Measurements from ENCODE around the gene ICA1. TPM values are rescaled to one million over a fixed set of nuclear protein-coding genes. Genes with fewer than 3 reads are reported as not detected.

ICA1 gene
- polyA plus RNA-seq, 4 donors = 32.1 to 65.5 (median 45.7) TPM

GRCh38 chr7:8228766-8229674 lies 32.9 kb downstream of the ICA1 start:
- peaks cover 0 to 9% (median 2%) of the 10 kb centered on the region in 3 donors for H3K36me3 ChIP-seq (ENCODE audit: control insufficient read depth in 3 of 3, insufficient read depth in 2 of 3, low read depth in 1 of 3, low read length in 3 of 3)
- 90 to 96% (median 93%) methylated on average over 6 of the region's 6 CpGs for WGBS, 3 donors
- FAIRE-seq = no peak

GRCh38 chr7:8228068-8228467 lies 33.9 kb downstream of the ICA1 start:
- Histone ChIP-seq H3K4me3 (ENCODE audit: low read depth in 1 of 3, low read length in 3 of 3) (no peak overlapping the region), H3K9me3 (ENCODE audit: control insufficient read depth in 2 of 2, insufficient read depth in 1 of 2, low read depth in 1 of 2, low read length in 1 of 2) (no peaks in the 10 kb centered on the region), H3K27ac (ENCODE audit: low read depth in 1 of 3, low read length in 2 of 3) (no peak overlapping the region), H3K36me3 (ENCODE audit: control insufficient read depth in 3 of 3, insufficient read depth in 2 of 3, low read depth in 1 of 3, low read length in 3 of 3) (peaks cover 0 to 6% (median 2%) of the 10 kb centered on the region in 3 donors), H3K4me1 (ENCODE audit: control insufficient read depth in 3 of 3, insufficient read depth in 2 of 3, low read depth in 1 of 3, low read length in 2 of 3) (peaks cover 0 to 4% (median 0%) of the 10 kb centered on the region in 3 donors), H3K27me3 (ENCODE audit: control insufficient read depth in 3 of 3, insufficient read depth in 3 of 3, low read length in 3 of 3) (no peaks in the 10 kb centered on the region)
- no peak for FAIRE-seq
- no peak for DNase-seq

More at GRCh38 chr7:8228766-8229674, 32.9 kb downstream of the ICA1 start:
- Histone ChIP-seq H3K4me1 (ENCODE audit: control insufficient read depth in 3 of 3, insufficient read depth in 2 of 3, low read depth in 1 of 3, low read length in 2 of 3) (peaks cover 0 to 6% (median 0%) of the 10 kb centered on the region in 3 donors), H3K4me3 (ENCODE audit: low read depth in 1 of 3, low read length in 3 of 3) (no peak overlapping the region), H3K9me3 (ENCODE audit: control insufficient read depth in 2 of 2, insufficient read depth in 1 of 2, low read depth in 1 of 2, low read length in 1 of 2) (no peaks in the 10 kb centered on the region), H3K27me3 (ENCODE audit: control insufficient read depth in 3 of 3, insufficient read depth in 3 of 3, low read length in 3 of 3) (no peaks in the 10 kb centered on the region), H3K27ac (ENCODE audit: low read depth in 1 of 3, low read length in 2 of 3) (no peak overlapping the region)
- DNase-seq = no peak

GRCh38 chr7:8227261-8227660 lies 34.7 kb downstream of the ICA1 start:
- Histone ChIP-seq H3K4me1 (ENCODE audit: control insufficient read depth in 3 of 3, insufficient read depth in 2 of 3, low read depth in 1 of 3, low read length in 2 of 3) (peaks cover 0 to 2% (median 0%) of the 10 kb centered on the region in 3 donors), H3K27me3 (ENCODE audit: control insufficient read depth in 3 of 3, insufficient read depth in 3 of 3, low read length in 3 of 3) (no peaks in the 10 kb centered on the region), H3K9me3 (ENCODE audit: control insufficient read depth in 2 of 2, insufficient read depth in 1 of 2, low read depth in 1 of 2, low read length in 1 of 2) (no peaks in the 10 kb centered on the region), H3K36me3 (ENCODE audit: control insufficient read depth in 3 of 3, insufficient read depth in 2 of 3, low read depth in 1 of 3, low read length in 3 of 3) (peaks cover 0 to 6% (median 2%) of the 10 kb centered on the region in 3 donors), H3K27ac (ENCODE audit: low read depth in 1 of 3, low read length in 2 of 3) (no peak overlapping the region), H3K4me3 (ENCODE audit: low read depth in 1 of 3, low read length in 3 of 3) (no peak overlapping the region)
- WGBS, 3 donors = 95 to 97% (median 96%) methylated on average over 3 of the region's 3 CpGs
- FAIRE-seq (no peak), DNase-seq (no peak)

DNA sequence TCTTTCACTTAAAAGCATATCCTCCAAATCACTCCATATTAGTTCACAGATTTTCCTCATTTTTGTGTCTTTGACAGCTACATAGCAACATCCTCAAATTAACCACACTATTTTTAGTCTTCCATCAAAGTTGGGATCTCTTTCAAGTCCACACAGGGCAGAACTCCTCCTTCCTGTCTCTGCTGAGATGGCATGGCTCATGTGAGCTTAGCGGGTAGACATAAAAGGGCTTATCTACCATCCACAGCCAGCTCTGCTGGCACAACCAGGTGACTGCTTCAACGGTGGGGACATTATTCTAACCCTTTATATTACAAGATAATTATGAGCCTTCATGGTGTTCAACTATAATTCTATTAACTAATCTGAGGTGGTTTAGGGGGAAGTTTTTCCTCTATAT lies 35.5 kb downstream of the ICA1 start:
- no peaks in the 10 kb centered on the region for H3K27me3 ChIP-seq (ENCODE audit: control insufficient read depth in 3 of 3, insufficient read depth in 3 of 3, low read length in 3 of 3)
- no peak overlapping the region for H3K4me3 ChIP-seq (ENCODE audit: low read depth in 1 of 3, low read length in 3 of 3)
- DNase-seq = no peak
- FAIRE-seq = no peak
- H3K9me3 ChIP-seq (ENCODE audit: control insufficient read depth in 2 of 2, insufficient read depth in 1 of 2, low read depth in 1 of 2, low read length in 1 of 2) = no peaks in the 10 kb centered on the region
- no peak overlapping the region for H3K27ac ChIP-seq (ENCODE audit: low read depth in 1 of 3, low read length in 2 of 3)
- H3K36me3 ChIP-seq (ENCODE audit: control insufficient read depth in 3 of 3, insufficient read depth in 2 of 3, low read depth in 1 of 3, low read length in 3 of 3) = peaks cover 0 to 6% (median 2%) of the 10 kb centered on the region in 3 donors
- no peaks in the 10 kb centered on the region for H3K4me1 ChIP-seq (ENCODE audit: control insufficient read depth in 3 of 3, insufficient read depth in 2 of 3, low read depth in 1 of 3, low read length in 2 of 3)
- WGBS, 3 donors = 41 to 59% (median 49%) methylated on average over 2 of the region's 2 CpGs

DNA sequence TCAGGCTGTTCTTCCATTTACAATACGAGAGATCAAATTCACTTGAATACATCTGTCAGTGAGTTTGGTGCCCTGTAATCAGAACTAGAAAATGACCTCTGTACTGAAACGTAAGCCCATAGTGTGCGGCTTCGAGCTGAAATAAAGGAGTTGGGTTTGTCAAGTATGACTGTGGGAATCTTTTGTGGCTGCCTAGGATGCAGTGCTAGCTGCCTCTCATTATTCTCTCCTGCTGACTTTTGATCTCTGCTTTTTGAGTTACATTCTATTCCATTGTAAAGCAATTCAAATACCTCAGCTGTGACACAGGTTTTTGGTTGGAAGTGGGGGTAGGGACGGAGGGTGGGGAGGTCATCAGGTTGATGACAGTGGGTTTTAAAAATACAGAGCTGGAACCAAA lies 40.4 kb downstream of the ICA1 start:
- no peak for FAIRE-seq
- 87 to 88% (median 87%) methylated on average over 5 of the region's 5 CpGs for WGBS, 3 donors

GRCh38 chr7:8221101-8221495 lies 40.9 kb downstream of the ICA1 start:
- H3K27me3 ChIP-seq (ENCODE audit: control insufficient read depth in 3 of 3, insufficient read depth in 3 of 3, low read length in 3 of 3) = no peaks in the 10 kb centered on the region
- H3K4me1 ChIP-seq (ENCODE audit: control insufficient read depth in 3 of 3, insufficient read depth in 2 of 3, low read depth in 1 of 3, low read length in 2 of 3) = no peaks in the 10 kb centered on the region
- WGBS, 3 donors = 89 to 96% (median 96%) methylated on average over 5 of the region's 5 CpGs
- H3K4me3 ChIP-seq (ENCODE audit: low read depth in 1 of 3, low read length in 3 of 3) = no peak overlapping the region
- FAIRE-seq (no peak), DNase-seq (no peak)
- H3K27ac ChIP-seq (ENCODE audit: low read depth in 1 of 3, low read length in 2 of 3) = no peak overlapping the region
- H3K9me3 ChIP-seq (ENCODE audit: control insufficient read depth in 2 of 2, insufficient read depth in 1 of 2, low read depth in 1 of 2, low read length in 1 of 2) = no peaks in the 10 kb centered on the region
- peaks cover 0 to 9% (median 7%) of the 10 kb centered on the region in 3 donors for H3K36me3 ChIP-seq (ENCODE audit: control insufficient read depth in 3 of 3, insufficient read depth in 2 of 3, low read depth in 1 of 3, low read length in 3 of 3)

More for the DNA sequence above, 40.4 kb downstream of the ICA1 start:
- DNase-seq = no peak
- Histone ChIP-seq H3K27me3 (ENCODE audit: control insufficient read depth in 3 of 3, insufficient read depth in 3 of 3, low read length in 3 of 3) (no peaks in the 10 kb centered on the region), H3K36me3 (ENCODE audit: control insufficient read depth in 3 of 3, insufficient read depth in 2 of 3, low read depth in 1 of 3, low read length in 3 of 3) (peaks cover 0 to 8% (median 7%) of the 10 kb centered on the region in 3 donors), H3K9me3 (ENCODE audit: control insufficient read depth in 2 of 2, insufficient read depth in 1 of 2, low read depth in 1 of 2, low read length in 1 of 2) (no peaks in the 10 kb centered on the region), H3K27ac (ENCODE audit: low read depth in 1 of 3, low read length in 2 of 3) (no peak overlapping the region), H3K4me1 (ENCODE audit: control insufficient read depth in 3 of 3, insufficient read depth in 2 of 3, low read depth in 1 of 3, low read length in 2 of 3) (no peaks in the 10 kb centered on the region), H3K4me3 (ENCODE audit: low read depth in 1 of 3, low read length in 3 of 3) (no peak overlapping the region)

- no peaks in the 10 kb centered on the region for H3K4me1 ChIP-seq (ENCODE audit: control insufficient read depth in 3 of 3, insufficient read depth in 2 of 3, low read depth in 1 of 3, low read length in 2 of 3)
- H3K36me3 ChIP-seq (ENCODE audit: control insufficient read depth in 3 of 3, insufficient read depth in 2 of 3, low read depth in 1 of 3, low read length in 3 of 3) = peaks cover 0 to 13% (median 7%) of the 10 kb centered on the region in 3 donors
- H3K27me3 ChIP-seq (ENCODE audit: control insufficient read depth in 3 of 3, insufficient read depth in 3 of 3, low read length in 3 of 3) = no peaks in the 10 kb centered on the region
- no peak overlapping the region for H3K27ac ChIP-seq (ENCODE audit: low read depth in 1 of 3, low read length in 2 of 3)
- WGBS, 3 donors = 83 to 93% (median 85%) methylated on average over 7 of the region's 7 CpGs
- H3K4me3 ChIP-seq (ENCODE audit: low read depth in 1 of 3, low read length in 3 of 3) = no peak overlapping the region
- no peak for DNase-seq
- H3K9me3 ChIP-seq (ENCODE audit: control insufficient read depth in 2 of 2, insufficient read depth in 1 of 2, low read depth in 1 of 2, low read length in 1 of 2) = no peaks in the 10 kb centered on the region
- FAIRE-seq = no peak
Measured at GRCh38 chr7:8220376-8221100, 41.4 kb downstream of the ICA1 start.

- WGBS, 3 donors = 59 to 62% (median 60%) methylated on average over 7 of the region's 7 CpGs
- FAIRE-seq = no peak
- peak; percentile 68 to 72 for DNase-seq
Measured at GRCh38 chr7:8217200-8218068, 44.5 kb downstream of the ICA1 start.

More at GRCh38 chr7:8217200-8218068, 44.5 kb downstream of the ICA1 start:
- Histone ChIP-seq H3K27ac (ENCODE audit: low read depth in 1 of 3, low read length in 2 of 3) (no peak overlapping the region), H3K9me3 (ENCODE audit: control insufficient read depth in 2 of 2, insufficient read depth in 1 of 2, low read depth in 1 of 2, low read length in 1 of 2) (no peaks in the 10 kb centered on the region), H3K4me3 (ENCODE audit: low read depth in 1 of 3, low read length in 3 of 3) (no peak overlapping the region), H3K27me3 (ENCODE audit: control insufficient read depth in 3 of 3, insufficient read depth in 3 of 3, low read length in 3 of 3) (no peaks in the 10 kb centered on the region), H3K36me3 (ENCODE audit: control insufficient read depth in 3 of 3, insufficient read depth in 2 of 3, low read depth in 1 of 3, low read length in 3 of 3) (peaks cover 0 to 24% (median 5%) of the 10 kb centered on the region in 3 donors), H3K4me1 (ENCODE audit: control insufficient read depth in 3 of 3, insufficient read depth in 2 of 3, low read depth in 1 of 3, low read length in 2 of 3) (no peaks in the 10 kb centered on the region)
